ENCODE data around the gene ARHGAP1. TPM values are rescaled to one million over a fixed set of nuclear protein-coding genes. Genes with fewer than 3 reads are reported as not detected.

Gene ARHGAP1
- total and polyA plus RNA-seq, 2 of the 13 experiments (the other 11 are each of a cell fraction or from before 2014, with no cell fraction given) = 18.6 to 30.3 TPM

- Histone ChIP-seq H3K9me3 (ENCODE audit: low read length) (no peaks in the 10 kb centered on the region), H3K4me2 (ENCODE audit: low read depth, low read length) (no peak overlapping the region), H3K4me1 (ENCODE audit: insufficient read depth, low read length) (peaks cover 37% of the 10 kb centered on the region), H2AFZ (ENCODE audit: low read length) (no peak overlapping the region), H3K79me2 (ENCODE audit: insufficient read depth, low read length) (peaks cover 4% of the 10 kb centered on the region), H4K20me1 (ENCODE audit: insufficient read depth, low read length) (no peaks in the 10 kb centered on the region), H3K27me3 (ENCODE audit: control insufficient read depth in 1 of 2, insufficient read depth in 2 of 2, low read length in 2 of 2) (no peaks in the 10 kb centered on the region), H3K9ac (ENCODE audit: insufficient read depth, low read depth, low read length) (no peak overlapping the region), H3K4me3 (replicated peaks in 1 of 3; ENCODE audit: insufficient read depth in 1 of 3, low read depth in 2 of 3, low read length in 3 of 3) (no peak overlapping the region), H3K36me3 (replicated peaks in 1 of 2; ENCODE audit: control insufficient read depth in 1 of 2, insufficient read depth in 2 of 2, low read length in 2 of 2) (peaks cover 15 to 44% of the 10 kb centered on the region in 2 experiments; a peak in 4 of 5 replicates), H3K27ac (ENCODE audit: extremely low read length, insufficient read depth, low read length) (no peak overlapping the region)
- no peak for FAIRE-seq
- intact Hi-C loops (cut with micrococcal nuclease; ENCODE audit: unreplicated experiment) = no loop called here
- DNase-seq (ENCODE audit: low spot score) = no peak
- ChIA-PET CTCF (ENCODE audit: low intra/inter-chr PET ratio, low total read pairs) (no interaction called here), POLR2A (no interaction called here)
- 98% methylated on average over 3 of the region's 3 CpGs for WGBS (ENCODE audit: low lambda C conversion rate)
- in situ Hi-C loops (cut with HindIII; ENCODE audit: extremely low pct_ligation_motif_present, low pct_unique_long_range_greater_than_20kb) = no loop called here
- no peak for ATAC-seq
- BruUV-seq (replicated peaks) = no TSS peak
- TF ChIP-seq ZNF839 (CRISPR knock-in tag; IDR thresholded peaks at IDR 0.05; ENCODE audit: borderline replicate concordance) (no peak), BRD4 (CRISPR knock-in tag; IDR thresholded peaks at IDR 0.05) (no peak), KAT8 (CRISPR knock-in tag; IDR thresholded peaks at IDR 0.05) (no peak), FOXK1 (CRISPR knock-in tag; IDR thresholded peaks at IDR 0.05; ENCODE audit: borderline replicate concordance, low read depth) (no peak), NR2F1 (CRISPR knock-in tag; IDR thresholded peaks at IDR 0.05) (no peak), SNAI1 (CRISPR knock-in tag; IDR thresholded peaks at IDR 0.05; ENCODE audit: borderline replicate concordance) (no peak), ZNF7 (CRISPR knock-in tag; IDR thresholded peaks at IDR 0.05) (no peak), ZNF446 (CRISPR knock-in tag; IDR thresholded peaks at IDR 0.05) (no peak), ZNF703 (CRISPR knock-in tag; IDR thresholded peaks at IDR 0.05; ENCODE audit: borderline replicate concordance) (no peak), ZNF225 (CRISPR knock-in tag; IDR thresholded peaks at IDR 0.05) (no peak), ZSCAN30 (CRISPR knock-in tag; IDR thresholded peaks at IDR 0.05) (no peak), RELA (CRISPR knock-in tag; IDR thresholded peaks at IDR 0.05) (no peak), ZNF253 (CRISPR knock-in tag; IDR thresholded peaks at IDR 0.05; ENCODE audit: borderline replicate concordance) (no peak), SNRNP70 (IDR thresholded peaks at IDR 0.05; ENCODE audit: low read depth, low read length) (no peak), ZEB1 (IDR thresholded peaks at IDR 0.05; ENCODE audit: insufficient replicate concordance, low read depth) (no peak)
- TF ChIP-seq, protein P1, sequence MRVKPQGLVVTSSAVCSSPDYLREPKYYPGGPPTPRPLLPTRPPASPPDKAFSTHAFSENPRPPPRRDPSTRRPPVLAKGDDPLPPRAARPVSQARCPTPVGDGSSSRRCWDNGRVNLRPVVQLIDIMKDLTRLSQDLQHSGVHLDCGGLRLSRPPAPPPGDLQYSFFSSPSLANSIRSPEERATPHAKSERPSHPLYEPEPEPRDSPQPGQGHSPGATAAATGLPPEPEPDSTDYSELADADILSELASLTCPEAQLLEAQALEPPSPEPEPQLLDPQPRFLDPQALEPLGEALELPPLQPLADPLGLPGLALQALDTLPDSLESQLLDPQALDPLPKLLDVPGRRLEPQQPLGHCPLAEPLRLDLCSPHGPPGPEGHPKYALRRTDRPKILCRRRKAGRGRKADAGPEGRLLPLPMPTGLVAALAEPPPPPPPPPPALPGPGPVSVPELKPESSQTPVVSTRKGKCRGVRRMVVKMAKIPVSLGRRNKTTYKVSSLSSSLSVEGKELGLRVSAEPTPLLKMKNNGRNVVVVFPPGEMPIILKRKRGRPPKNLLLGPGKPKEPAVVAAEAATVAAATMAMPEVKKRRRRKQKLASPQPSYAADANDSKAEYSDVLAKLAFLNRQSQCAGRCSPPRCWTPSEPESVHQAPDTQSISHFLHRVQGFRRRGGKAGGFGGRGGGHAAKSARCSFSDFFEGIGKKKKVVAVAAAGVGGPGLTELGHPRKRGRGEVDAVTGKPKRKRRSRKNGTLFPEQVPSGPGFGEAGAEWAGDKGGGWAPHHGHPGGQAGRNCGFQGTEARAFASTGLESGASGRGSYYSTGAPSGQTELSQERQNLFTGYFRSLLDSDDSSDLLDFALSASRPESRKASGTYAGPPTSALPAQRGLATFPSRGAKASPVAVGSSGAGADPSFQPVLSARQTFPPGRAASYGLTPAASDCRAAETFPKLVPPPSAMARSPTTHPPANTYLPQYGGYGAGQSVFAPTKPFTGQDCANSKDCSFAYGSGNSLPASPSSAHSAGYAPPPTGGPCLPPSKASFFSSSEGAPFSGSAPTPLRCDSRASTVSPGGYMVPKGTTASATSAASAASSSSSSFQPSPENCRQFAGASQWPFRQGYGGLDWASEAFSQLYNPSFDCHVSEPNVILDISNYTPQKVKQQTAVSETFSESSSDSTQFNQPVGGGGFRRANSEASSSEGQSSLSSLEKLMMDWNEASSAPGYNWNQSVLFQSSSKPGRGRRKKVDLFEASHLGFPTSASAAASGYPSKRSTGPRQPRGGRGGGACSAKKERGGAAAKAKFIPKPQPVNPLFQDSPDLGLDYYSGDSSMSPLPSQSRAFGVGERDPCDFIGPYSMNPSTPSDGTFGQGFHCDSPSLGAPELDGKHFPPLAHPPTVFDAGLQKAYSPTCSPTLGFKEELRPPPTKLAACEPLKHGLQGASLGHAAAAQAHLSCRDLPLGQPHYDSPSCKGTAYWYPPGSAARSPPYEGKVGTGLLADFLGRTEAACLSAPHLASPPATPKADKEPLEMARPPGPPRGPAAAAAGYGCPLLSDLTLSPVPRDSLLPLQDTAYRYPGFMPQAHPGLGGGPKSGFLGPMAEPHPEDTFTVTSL (CRISPR knock-in tag; IDR thresholded peaks at IDR 0.05; ENCODE audit: borderline replicate concordance) = no peak
- TF ChIP-seq, protein P2, sequence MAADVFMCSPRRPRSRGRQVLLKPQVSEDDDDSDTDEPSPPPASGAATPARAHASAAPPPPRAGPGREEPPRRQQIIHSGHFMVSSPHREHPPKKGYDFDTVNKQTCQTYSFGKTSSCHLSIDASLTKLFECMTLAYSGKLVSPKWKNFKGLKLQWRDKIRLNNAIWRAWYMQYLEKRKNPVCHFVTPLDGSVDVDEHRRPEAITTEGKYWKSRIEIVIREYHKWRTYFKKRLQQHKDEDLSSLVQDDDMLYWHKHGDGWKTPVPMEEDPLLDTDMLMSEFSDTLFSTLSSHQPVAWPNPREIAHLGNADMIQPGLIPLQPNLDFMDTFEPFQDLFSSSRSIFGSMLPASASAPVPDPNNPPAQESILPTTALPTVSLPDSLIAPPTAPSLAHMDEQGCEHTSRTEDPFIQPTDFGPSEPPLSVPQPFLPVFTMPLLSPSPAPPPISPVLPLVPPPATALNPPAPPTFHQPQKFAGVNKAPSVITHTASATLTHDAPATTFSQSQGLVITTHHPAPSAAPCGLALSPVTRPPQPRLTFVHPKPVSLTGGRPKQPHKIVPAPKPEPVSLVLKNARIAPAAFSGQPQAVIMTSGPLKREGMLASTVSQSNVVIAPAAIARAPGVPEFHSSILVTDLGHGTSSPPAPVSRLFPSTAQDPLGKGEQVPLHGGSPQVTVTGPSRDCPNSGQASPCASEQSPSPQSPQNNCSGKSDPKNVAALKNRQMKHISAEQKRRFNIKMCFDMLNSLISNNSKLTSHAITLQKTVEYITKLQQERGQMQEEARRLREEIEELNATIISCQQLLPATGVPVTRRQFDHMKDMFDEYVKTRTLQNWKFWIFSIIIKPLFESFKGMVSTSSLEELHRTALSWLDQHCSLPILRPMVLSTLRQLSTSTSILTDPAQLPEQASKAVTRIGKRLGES (CRISPR knock-in tag; IDR thresholded peaks at IDR 0.05; ENCODE audit: borderline replicate concordance) = no peak
Measured at GRCh38 chr11:46643531-46643930, 56.9 kb downstream of the ARHGAP1 start.

All from HepG2 (cell line).